GM12878 (cell line): ENCODE results near the gene ANKMY1.

Experiments
- CHD4 ChIP-seq: fragments of 200-600 bp; sonication (generic); IDR thresholded peaks from 2 replicates; pipeline ENCODE4 v1.6.1; 2016; ENCODE audit warnings: mild to moderate bottlenecking
- CREM ChIP-seq: IDR thresholded peaks from 2 replicates; pipeline ENCODE4 v1.6.1; 2014; ENCODE audit warnings: antibody characterized with exemption, low read depth
- MEF2A ChIP-seq: IDR thresholded peaks from 2 replicates; pipeline ENCODE4 v1.6.1; 2011; ENCODE audit warnings: low read depth, mild to moderate bottlenecking, low read length, moderate library complexity; ENCODE audit not compliant: insufficient read depth
- POLR2AphosphoS2 ChIP-seq: IDR thresholded peaks from 2 replicates; pipeline ENCODE4 v1.6.1; 2011; ENCODE audit warnings: low read depth, mild to moderate bottlenecking, low read length, improper control_type of control experiment, moderate library complexity
- RAD21 ChIP-seq: IDR thresholded peaks from 2 replicates; pipeline ENCODE4 v1.6.1; 2011; ENCODE audit warnings: mild to moderate bottlenecking, low read depth, low read length, moderate library complexity; ENCODE audit not compliant: insufficient read depth
- SIN3A ChIP-seq: IDR thresholded peaks from 2 replicates; pipeline ENCODE4 v1.6.1; 2012; ENCODE audit warnings: low read depth, low read length, improper control_type of control experiment
- SREBF1 ChIP-seq: IDR thresholded peaks from 2 replicates; pipeline ENCODE4 v1.6.1; 2012; ENCODE audit warnings: mild to moderate bottlenecking, low read length
- TF ChIP-seq, protein P1 (sequence below): IDR thresholded peaks from 2 replicates; pipeline ENCODE4 v1.6.1; 2011; ENCODE audit warnings: borderline replicate concordance, low read depth, mild to moderate bottlenecking, moderate library complexity, low read length; ENCODE audit not compliant: insufficient read depth, poor library complexity, severe bottlenecking
- TF ChIP-seq, protein P2 (sequence below): IDR thresholded peaks from 2 replicates; pipeline ENCODE4 v1.6.1; 2011; ENCODE audit warnings: low read depth, mild to moderate bottlenecking, low read length, moderate library complexity, borderline replicate concordance; ENCODE audit errors: extremely low read depth
- TF ChIP-seq, protein P3 (sequence below): fragments of 150-350 bp; IDR thresholded peaks from 2 replicates; pipeline ENCODE4 v1.6.1; 2016; ENCODE audit warnings: low read depth, low read length
- TF ChIP-seq, protein P4 (sequence below), 3 experiments: IDR thresholded peaks in 2 of 3; conservative IDR thresholded peaks in 1 of 3; 2 replicates each; pipeline ENCODE4 v1.5.1; 2011; ENCODE audit warnings: low read depth in 3 of 3, low read length in 3 of 3, mild to moderate bottlenecking in 3 of 3, control low read depth in 2 of 3, moderate library complexity in 2 of 3, inconsistent platforms in 1 of 3, mixed read lengths in 1 of 3; ENCODE audit not compliant: control insufficient read depth in 2 of 3, insufficient read depth in 1 of 3; ENCODE audit errors: extremely low read depth in 1 of 3

DNA sequence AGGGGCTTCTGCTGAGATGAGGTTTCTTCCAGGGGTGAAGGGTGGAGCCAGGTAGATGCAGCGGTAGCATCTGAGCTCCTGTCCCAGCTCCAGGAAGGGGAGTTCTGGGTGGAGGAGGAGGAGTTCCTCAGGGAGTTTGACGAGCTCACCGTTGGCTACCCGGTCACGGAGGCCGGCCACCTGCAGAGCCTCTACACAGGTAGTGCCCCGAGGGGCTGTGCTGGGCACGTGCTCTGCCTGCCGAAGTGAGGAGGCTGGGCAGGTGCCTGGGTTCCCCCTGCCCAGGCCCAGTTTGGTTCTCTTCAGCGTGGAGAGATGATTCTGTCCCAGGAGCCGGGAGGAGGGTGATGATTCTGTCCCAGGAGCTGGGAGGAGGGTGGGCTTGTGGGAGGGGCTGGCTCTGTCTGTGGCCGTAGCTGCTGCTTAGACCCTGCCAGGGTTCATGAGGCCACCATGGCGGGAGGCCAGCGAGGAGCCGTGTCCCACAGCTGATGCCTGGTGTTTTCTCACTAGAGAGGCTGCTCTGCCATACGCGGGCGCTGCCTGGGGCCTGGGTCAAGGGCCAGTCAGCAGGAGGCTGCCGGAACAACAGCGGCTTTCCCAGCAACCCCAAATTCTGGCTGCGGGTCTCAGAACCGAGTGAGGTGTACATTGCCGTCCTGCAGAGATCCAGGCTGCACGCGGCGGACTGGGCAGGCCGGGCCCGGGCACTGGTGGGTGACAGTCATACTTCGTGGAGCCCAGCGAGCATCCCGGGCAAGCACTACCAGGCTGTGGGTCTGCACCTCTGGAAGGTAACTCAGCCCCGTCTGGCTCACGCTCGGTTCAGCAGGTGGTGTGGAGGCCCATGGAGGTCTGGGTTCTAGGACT lies 37.0 kb upstream of the ANKMY1 start:
- TF ChIP-seq, protein P1, sequence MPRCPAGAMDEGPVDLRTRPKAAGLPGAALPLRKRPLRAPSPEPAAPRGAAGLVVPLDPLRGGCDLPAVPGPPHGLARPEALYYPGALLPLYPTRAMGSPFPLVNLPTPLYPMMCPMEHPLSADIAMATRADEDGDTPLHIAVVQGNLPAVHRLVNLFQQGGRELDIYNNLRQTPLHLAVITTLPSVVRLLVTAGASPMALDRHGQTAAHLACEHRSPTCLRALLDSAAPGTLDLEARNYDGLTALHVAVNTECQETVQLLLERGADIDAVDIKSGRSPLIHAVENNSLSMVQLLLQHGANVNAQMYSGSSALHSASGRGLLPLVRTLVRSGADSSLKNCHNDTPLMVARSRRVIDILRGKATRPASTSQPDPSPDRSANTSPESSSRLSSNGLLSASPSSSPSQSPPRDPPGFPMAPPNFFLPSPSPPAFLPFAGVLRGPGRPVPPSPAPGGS, result no peak
- TF ChIP-seq POLR2AphosphoS2 (no peak), RAD21 (no peak), SIN3A (no peak), MEF2A (no peak), CREM (no peak), SREBF1 (no peak), CHD4 (no peak)
- TF ChIP-seq, protein P2, sequence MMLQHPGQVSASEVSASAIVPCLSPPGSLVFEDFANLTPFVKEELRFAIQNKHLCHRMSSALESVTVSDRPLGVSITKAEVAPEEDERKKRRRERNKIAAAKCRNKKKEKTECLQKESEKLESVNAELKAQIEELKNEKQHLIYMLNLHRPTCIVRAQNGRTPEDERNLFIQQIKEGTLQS, result no peak
- TF ChIP-seq, protein P3, sequence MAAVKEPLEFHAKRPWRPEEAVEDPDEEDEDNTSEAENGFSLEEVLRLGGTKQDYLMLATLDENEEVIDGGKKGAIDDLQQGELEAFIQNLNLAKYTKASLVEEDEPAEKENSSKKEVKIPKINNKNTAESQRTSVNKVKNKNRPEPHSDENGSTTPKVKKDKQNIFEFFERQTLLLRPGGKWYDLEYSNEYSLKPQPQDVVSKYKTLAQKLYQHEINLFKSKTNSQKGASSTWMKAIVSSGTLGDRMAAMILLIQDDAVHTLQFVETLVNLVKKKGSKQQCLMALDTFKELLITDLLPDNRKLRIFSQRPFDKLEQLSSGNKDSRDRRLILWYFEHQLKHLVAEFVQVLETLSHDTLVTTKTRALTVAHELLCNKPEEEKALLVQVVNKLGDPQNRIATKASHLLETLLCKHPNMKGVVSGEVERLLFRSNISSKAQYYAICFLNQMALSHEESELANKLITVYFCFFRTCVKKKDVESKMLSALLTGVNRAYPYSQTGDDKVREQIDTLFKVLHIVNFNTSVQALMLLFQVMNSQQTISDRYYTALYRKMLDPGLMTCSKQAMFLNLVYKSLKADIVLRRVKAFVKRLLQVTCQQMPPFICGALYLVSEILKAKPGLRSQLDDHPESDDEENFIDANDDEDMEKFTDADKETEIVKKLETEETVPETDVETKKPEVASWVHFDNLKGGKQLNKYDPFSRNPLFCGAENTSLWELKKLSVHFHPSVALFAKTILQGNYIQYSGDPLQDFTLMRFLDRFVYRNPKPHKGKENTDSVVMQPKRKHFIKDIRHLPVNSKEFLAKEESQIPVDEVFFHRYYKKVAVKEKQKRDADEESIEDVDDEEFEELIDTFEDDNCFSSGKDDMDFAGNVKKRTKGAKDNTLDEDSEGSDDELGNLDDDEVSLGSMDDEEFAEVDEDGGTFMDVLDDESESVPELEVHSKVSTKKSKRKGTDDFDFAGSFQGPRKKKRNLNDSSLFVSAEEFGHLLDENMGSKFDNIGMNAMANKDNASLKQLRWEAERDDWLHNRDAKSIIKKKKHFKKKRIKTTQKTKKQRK, result no peak
- TF ChIP-seq, protein P4, sequence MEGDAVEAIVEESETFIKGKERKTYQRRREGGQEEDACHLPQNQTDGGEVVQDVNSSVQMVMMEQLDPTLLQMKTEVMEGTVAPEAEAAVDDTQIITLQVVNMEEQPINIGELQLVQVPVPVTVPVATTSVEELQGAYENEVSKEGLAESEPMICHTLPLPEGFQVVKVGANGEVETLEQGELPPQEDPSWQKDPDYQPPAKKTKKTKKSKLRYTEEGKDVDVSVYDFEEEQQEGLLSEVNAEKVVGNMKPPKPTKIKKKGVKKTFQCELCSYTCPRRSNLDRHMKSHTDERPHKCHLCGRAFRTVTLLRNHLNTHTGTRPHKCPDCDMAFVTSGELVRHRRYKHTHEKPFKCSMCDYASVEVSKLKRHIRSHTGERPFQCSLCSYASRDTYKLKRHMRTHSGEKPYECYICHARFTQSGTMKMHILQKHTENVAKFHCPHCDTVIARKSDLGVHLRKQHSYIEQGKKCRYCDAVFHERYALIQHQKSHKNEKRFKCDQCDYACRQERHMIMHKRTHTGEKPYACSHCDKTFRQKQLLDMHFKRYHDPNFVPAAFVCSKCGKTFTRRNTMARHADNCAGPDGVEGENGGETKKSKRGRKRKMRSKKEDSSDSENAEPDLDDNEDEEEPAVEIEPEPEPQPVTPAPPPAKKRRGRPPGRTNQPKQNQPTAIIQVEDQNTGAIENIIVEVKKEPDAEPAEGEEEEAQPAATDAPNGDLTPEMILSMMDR (IDR thresholded peaks at IDR 0.05 in 2 of 3, conservative IDR thresholded peaks at IDR 0.05 in 1 of 3; ENCODE audit: control insufficient read depth in 2 of 3, extremely low read depth in 1 of 3, insufficient read depth in 1 of 3, low read depth in 3 of 3, low read length in 3 of 3), result no peak
